NT2/D1 (cell line): ENCODE results near the gene CLDN10.
"Not testable (repeated sequence)": the region's sequence is repeated elsewhere in the genome, so short reads cannot be mapped to it uniquely, and the experiment has no call there.

Experiments used
- DNase-seq: peaks from one replicate; pipeline ENCODE4 v3.0.0-alpha.2; 2011; ENCODE audit warnings: low read depth, low spot score
- H3K27me3 ChIP-seq: 2 replicates; pipeline ENCODE4 v1.6.0; 2011; ENCODE audit warnings: mild to moderate bottlenecking; ENCODE audit not compliant: insufficient read length, insufficient read depth
- H3K36me3 ChIP-seq: 2 replicates; pipeline ENCODE4 v1.6.1; 2011; ENCODE audit warnings: mild to moderate bottlenecking, low read length, mixed read lengths; ENCODE audit not compliant: insufficient read depth, insufficient read length
- H3K4me1 ChIP-seq: 2 replicates; pipeline ENCODE4 v1.5.1; 2011; ENCODE audit not compliant: insufficient read depth, insufficient read length
- H3K4me3 ChIP-seq: 2 replicates; pipeline ENCODE4 v1.5.1; 2011; ENCODE audit warnings: low read depth; ENCODE audit not compliant: insufficient read length
- H3K9ac ChIP-seq: 2 replicates; pipeline ENCODE4 v1.6.0; 2011; ENCODE audit warnings: low read depth; ENCODE audit not compliant: insufficient read length
- H3K9me3 ChIP-seq: 2 replicates; pipeline ENCODE4 v1.5.1; 2011; ENCODE audit warnings: mild to moderate bottlenecking, low read length; ENCODE audit not compliant: insufficient read depth
- SUZ12 ChIP-seq: IDR thresholded peaks from 2 replicates; pipeline ENCODE4 v1.6.1; 2011; ENCODE audit not compliant: insufficient read length, insufficient read depth; ENCODE audit errors: extremely low read depth
- YY1 ChIP-seq: IDR thresholded peaks from 2 replicates; pipeline ENCODE4 v1.6.1; 2011; ENCODE audit not compliant: insufficient read length, insufficient read depth
- ZNF274 ChIP-seq: IDR thresholded peaks from 2 replicates; pipeline ENCODE4 v1.6.1; 2011; ENCODE audit warnings: mild to moderate bottlenecking, low read depth, low read length

CLDN10 gene

GRCh38 chr13:95560387-95560786, 7.9 kb downstream of the CLDN10 start:
- DNase-seq: no peak
- H3K9ac ChIP-seq: no peak overlapping the region
- no peaks in the 10 kb centered on the region for H3K4me1 ChIP-seq
- TF ChIP-seq SUZ12 (no peak), YY1 (no peak), ZNF274 (no peak)
- H3K27me3 ChIP-seq: no peaks in the 10 kb centered on the region
- no peak overlapping the region for H3K4me3 ChIP-seq
- H3K9me3 ChIP-seq: no peaks in the 10 kb centered on the region
- H3K36me3 ChIP-seq: peaks cover 25% of the 10 kb centered on the region

- Histone ChIP-seq H3K27me3 (no peaks in the 10 kb centered on the region), H3K9me3 (no peaks in the 10 kb centered on the region), H3K9ac (no peak overlapping the region), H3K36me3 (peaks cover 30% of the 10 kb centered on the region), H3K4me1 (no peaks in the 10 kb centered on the region), H3K4me3 (no peak overlapping the region)
- no peak for DNase-seq
- no peak for TF ChIP-seq ZNF274
- TF ChIP-seq YY1: no peak
- TF ChIP-seq SUZ12: no peak
Measured at GRCh38 chr13:95564091-95564490, 11.6 kb downstream of the CLDN10 start.

GRCh38 chr13:95564733-95565291, 12.3 kb downstream of the CLDN10 start:
- Histone ChIP-seq H3K9me3 (no peaks in the 10 kb centered on the region), H3K4me1 (no peaks in the 10 kb centered on the region), H3K4me3 (no peak overlapping the region), H3K36me3 (peaks cover 30% of the 10 kb centered on the region), H3K27me3 (no peaks in the 10 kb centered on the region), H3K9ac (no peak overlapping the region)
- TF ChIP-seq ZNF274 (no peak), SUZ12 (no peak), YY1 (no peak)
- DNase-seq: no peak

- H3K36me3 ChIP-seq: peaks cover 24% of the 10 kb centered on the region
- not testable (repeated sequence) for H3K27me3 ChIP-seq, DNase-seq
Measured at GRCh38 chr13:95565758-95566157, 13.2 kb downstream of the CLDN10 start.

GRCh38 chr13:95568131-95568530, 15.6 kb downstream of the CLDN10 start:
- Histone ChIP-seq H3K36me3 (peaks cover 20% of the 10 kb centered on the region), H3K9ac (no peak overlapping the region), H3K9me3 (no peaks in the 10 kb centered on the region), H3K4me3 (no peak overlapping the region), H3K4me1 (no peaks in the 10 kb centered on the region), H3K27me3 (no peaks in the 10 kb centered on the region)
- no peak for DNase-seq
- TF ChIP-seq SUZ12 (no peak), YY1 (no peak)

More at GRCh38 chr13:95565758-95566157, 13.2 kb downstream of the CLDN10 start:
- not testable (repeated sequence) for H3K4me1 ChIP-seq, H3K9me3 ChIP-seq, H3K9ac ChIP-seq, H3K4me3 ChIP-seq

- no peak for DNase-seq
- no peak for TF ChIP-seq SUZ12
- no peaks in the 10 kb centered on the region for H3K9me3 ChIP-seq
- H3K4me3 ChIP-seq: no peak overlapping the region
- no peak overlapping the region for H3K9ac ChIP-seq
- no peaks in the 10 kb centered on the region for H3K4me1 ChIP-seq
- peaks cover 20% of the 10 kb centered on the region for H3K36me3 ChIP-seq
- H3K27me3 ChIP-seq: no peaks in the 10 kb centered on the region
Measured at GRCh38 chr13:95570016-95570415, 17.5 kb downstream of the CLDN10 start.

GRCh38 chr13:95571941-95572340, 19.4 kb downstream of the CLDN10 start:
- TF ChIP-seq ZNF274 (no peak), SUZ12 (no peak), YY1 (no peak)
- Histone ChIP-seq H3K4me3 (no peak overlapping the region), H3K9me3 (no peaks in the 10 kb centered on the region), H3K4me1 (no peaks in the 10 kb centered on the region), H3K27me3 (no peaks in the 10 kb centered on the region), H3K9ac (no peak overlapping the region), H3K36me3 (peaks cover 22% of the 10 kb centered on the region)
- no peak for DNase-seq

GRCh38 chr13:95573221-95573620, 20.7 kb downstream of the CLDN10 start:
- peaks cover 32% of the 10 kb centered on the region for H3K36me3 ChIP-seq
- DNase-seq: no peak
- no peak overlapping the region for H3K9ac ChIP-seq
- TF ChIP-seq ZNF274: no peak
- TF ChIP-seq YY1: no peak
- no peak for TF ChIP-seq SUZ12
- H3K4me3 ChIP-seq: no peak overlapping the region
- H3K27me3 ChIP-seq: no peaks in the 10 kb centered on the region
- no peaks in the 10 kb centered on the region for H3K4me1 ChIP-seq
- H3K9me3 ChIP-seq: no peaks in the 10 kb centered on the region
